IPS DF 19.7 (cell line): ENCODE results near the gene ATP8A1.
"Not testable (repeated sequence)": the region's sequence is repeated elsewhere in the genome, so short reads cannot be mapped to it uniquely, and the experiment has no call there.

Experiments used
- DNase-seq: peaks from one replicate; pipeline ENCODE4 v3.0.0-alpha.2; 2013; ENCODE audit warnings: low read depth, low spot score

The ATP8A1 gene

GRCh38 chr4:42656944-42657792 is at the start of gene ATP8A1:
Gene ATP8A1 (minus strand): TSS chr4:42657105. CDS start chr4:42656873, 232 bp downstream.
- DNase-seq: peak; percentile 63

- DNase-seq: no peak
Measured at GRCh38 chr4:42706086-42706485, 49.2 kb upstream of the ATP8A1 start.

GRCh38 chr4:42703813-42704212 is 46.9 kb upstream of the ATP8A1 start:
- DNase-seq: no peak

GRCh38 chr4:42702895-42703294 is 46.0 kb upstream of the ATP8A1 start:
- no peak for DNase-seq

GRCh38 chr4:42701780-42702179 is 44.9 kb upstream of the ATP8A1 start:
- not testable (repeated sequence) for DNase-seq

- DNase-seq: no peak
Measured at GRCh38 chr4:42690537-42690936, 33.6 kb upstream of the ATP8A1 start.

- DNase-seq: no peak
Measured at GRCh38 chr4:42683393-42683792, 26.5 kb upstream of the ATP8A1 start.

- no peak for DNase-seq
Measured at GRCh38 chr4:42678512-42678911, 21.6 kb upstream of the ATP8A1 start.

GRCh38 chr4:42676066-42676951 is 19.4 kb upstream of the ATP8A1 start:
- no peak for DNase-seq

- DNase-seq: no peak
Measured at GRCh38 chr4:42673082-42673425, 16.1 kb upstream of the ATP8A1 start.

- no peak for DNase-seq
Measured at GRCh38 chr4:42672359-42673081, 15.6 kb upstream of the ATP8A1 start.

- no peak for DNase-seq
Measured at GRCh38 chr4:42671431-42672194, 14.7 kb upstream of the ATP8A1 start.

GRCh38 chr4:42658261-42658660 is 1.4 kb upstream of the ATP8A1 start:
- DNase-seq: no peak

- no peak for DNase-seq
Measured at GRCh38 chr4:42656679-42656943, 294 bp downstream of the ATP8A1 start.

GRCh38 chr4:42655921-42656678 is 805 bp downstream of the ATP8A1 start:
- DNase-seq: no peak

GRCh38 chr4:42655269-42655637 is 1.7 kb downstream of the ATP8A1 start:
- no peak for DNase-seq

- no peak for DNase-seq
Measured at GRCh38 chr4:42654631-42655268, 2.2 kb downstream of the ATP8A1 start.

GRCh38 chr4:42653626-42654560 is 3.0 kb downstream of the ATP8A1 start:
- no peak for DNase-seq

GRCh38 chr4:42652529-42653231 is 4.2 kb downstream of the ATP8A1 start:
- not testable (repeated sequence) for DNase-seq
